Measurements from ENCODE around the gene GOLGA5. TPM values are rescaled to one million over a fixed set of nuclear protein-coding genes. Genes with fewer than 3 reads are reported as not detected.
"Not testable (repeated sequence)": the region's sequence is repeated elsewhere in the genome, so short reads cannot be mapped to it uniquely, and the experiment has no call there.

Gene GOLGA5
- total RNA-seq, 1 donor from 2014 or later = 41.1 TPM

DNA sequence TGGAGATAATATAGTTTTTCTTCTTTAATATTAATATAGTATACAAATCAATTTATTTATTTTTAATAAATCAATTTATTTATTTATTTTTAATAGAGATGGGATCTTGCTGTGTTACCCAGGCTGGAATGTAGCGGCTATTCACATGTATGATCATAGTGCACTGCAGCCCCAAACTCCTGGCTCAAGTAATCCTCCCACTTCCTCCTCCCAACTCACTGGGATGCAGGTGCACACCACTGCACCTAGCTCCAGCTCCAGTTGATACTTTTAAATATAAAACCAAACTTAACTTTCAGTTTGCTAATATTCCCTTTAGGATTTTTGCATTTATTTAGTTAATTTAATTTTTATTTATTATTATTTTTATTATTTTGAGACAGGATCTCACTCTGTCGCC is 8.6 kb downstream of the GOLGA5 start:
- no peaks in the 10 kb centered on the region for H3K27me3 Mint-ChIP-seq (ENCODE audit: unreplicated experiment)
- H3K36me3 Mint-ChIP-seq (ENCODE audit: unreplicated experiment) = peaks cover 33% of the 10 kb centered on the region
- TF ChIP-seq, protein P1, sequence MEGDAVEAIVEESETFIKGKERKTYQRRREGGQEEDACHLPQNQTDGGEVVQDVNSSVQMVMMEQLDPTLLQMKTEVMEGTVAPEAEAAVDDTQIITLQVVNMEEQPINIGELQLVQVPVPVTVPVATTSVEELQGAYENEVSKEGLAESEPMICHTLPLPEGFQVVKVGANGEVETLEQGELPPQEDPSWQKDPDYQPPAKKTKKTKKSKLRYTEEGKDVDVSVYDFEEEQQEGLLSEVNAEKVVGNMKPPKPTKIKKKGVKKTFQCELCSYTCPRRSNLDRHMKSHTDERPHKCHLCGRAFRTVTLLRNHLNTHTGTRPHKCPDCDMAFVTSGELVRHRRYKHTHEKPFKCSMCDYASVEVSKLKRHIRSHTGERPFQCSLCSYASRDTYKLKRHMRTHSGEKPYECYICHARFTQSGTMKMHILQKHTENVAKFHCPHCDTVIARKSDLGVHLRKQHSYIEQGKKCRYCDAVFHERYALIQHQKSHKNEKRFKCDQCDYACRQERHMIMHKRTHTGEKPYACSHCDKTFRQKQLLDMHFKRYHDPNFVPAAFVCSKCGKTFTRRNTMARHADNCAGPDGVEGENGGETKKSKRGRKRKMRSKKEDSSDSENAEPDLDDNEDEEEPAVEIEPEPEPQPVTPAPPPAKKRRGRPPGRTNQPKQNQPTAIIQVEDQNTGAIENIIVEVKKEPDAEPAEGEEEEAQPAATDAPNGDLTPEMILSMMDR (IDR thresholded peaks at IDR 0.05) = no peak
- H3K4me1 Mint-ChIP-seq (ENCODE audit: unreplicated experiment) = peaks cover 40% of the 10 kb centered on the region
- H3K27ac Mint-ChIP-seq (ENCODE audit: unreplicated experiment) = no peak overlapping the region
- no peaks in the 10 kb centered on the region for H3K9me3 Mint-ChIP-seq (ENCODE audit: unreplicated experiment)
- H3K4me3 Mint-ChIP-seq (ENCODE audit: unreplicated experiment) = no peak overlapping the region
- no peak for DNase-seq (ENCODE audit: extremely low spot score, unreplicated experiment)

DNA sequence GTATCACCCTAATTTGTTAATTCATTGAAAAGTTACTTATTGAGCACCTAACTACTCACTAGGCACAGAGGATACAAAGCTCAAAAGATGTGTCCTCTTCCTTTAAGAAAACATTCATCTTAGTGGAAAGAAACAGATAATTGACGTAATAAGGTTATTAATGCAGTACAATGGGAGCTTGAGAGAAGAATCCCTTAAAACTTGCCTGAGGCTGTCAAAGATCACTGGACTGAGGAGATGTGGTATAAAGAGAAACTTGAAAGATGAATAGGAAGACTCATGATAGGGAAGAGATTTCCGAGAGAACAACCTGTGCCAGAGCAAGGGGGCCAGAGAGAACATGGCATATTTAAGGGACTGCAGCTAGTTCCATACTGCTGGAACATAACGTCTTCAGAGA is 19.1 kb downstream of the GOLGA5 start:
- no peaks in the 10 kb centered on the region for H3K9me3 Mint-ChIP-seq (ENCODE audit: unreplicated experiment)
- DNase-seq (ENCODE audit: extremely low spot score, unreplicated experiment) = no peak
- no peak overlapping the region for H3K4me3 Mint-ChIP-seq (ENCODE audit: unreplicated experiment)
- peaks cover 41% of the 10 kb centered on the region for H3K36me3 Mint-ChIP-seq (ENCODE audit: unreplicated experiment)
- TF ChIP-seq, protein P1 (IDR thresholded peaks at IDR 0.05) = no peak
- no peaks in the 10 kb centered on the region for H3K27me3 Mint-ChIP-seq (ENCODE audit: unreplicated experiment)
- H3K27ac Mint-ChIP-seq (ENCODE audit: unreplicated experiment) = no peak overlapping the region
- no peaks in the 10 kb centered on the region for H3K4me1 Mint-ChIP-seq (ENCODE audit: unreplicated experiment)

DNA sequence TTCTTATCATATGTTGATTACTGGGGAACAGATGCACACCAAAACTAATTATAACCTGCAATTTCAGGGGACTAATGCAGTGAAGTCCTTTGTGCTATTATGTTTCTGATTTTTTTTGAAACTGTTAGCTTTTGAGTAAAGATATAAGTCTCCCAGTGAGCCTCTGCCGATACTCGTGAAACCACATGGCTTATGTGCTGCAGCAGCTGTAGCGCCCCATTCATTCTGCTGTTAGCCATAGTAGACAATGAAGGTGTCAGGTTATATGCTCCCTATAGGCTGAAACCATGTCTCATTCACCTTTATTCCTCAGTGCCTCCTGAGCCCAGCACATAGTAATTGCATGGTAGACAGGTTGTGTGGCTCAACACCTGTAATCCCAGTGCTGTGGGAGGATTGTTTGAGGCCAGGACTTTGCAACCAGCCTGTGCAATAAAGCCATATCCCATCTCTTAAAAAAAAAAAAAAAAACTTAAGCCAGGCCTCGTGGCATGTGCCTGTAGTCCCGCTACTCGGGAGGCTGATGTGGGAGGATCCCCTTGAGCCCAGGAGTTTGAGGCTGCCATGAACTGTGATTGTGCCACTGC is 25.0 kb downstream of the GOLGA5 start:
- no peak overlapping the region for H3K27ac Mint-ChIP-seq (ENCODE audit: unreplicated experiment)
- TF ChIP-seq, protein P1 (IDR thresholded peaks at IDR 0.05) = no peak
- no peak for DNase-seq (ENCODE audit: extremely low spot score, unreplicated experiment)
- H3K36me3 Mint-ChIP-seq (ENCODE audit: unreplicated experiment) = peaks cover 52% of the 10 kb centered on the region
- H3K27me3 Mint-ChIP-seq (ENCODE audit: unreplicated experiment) = no peaks in the 10 kb centered on the region
- H3K9me3 Mint-ChIP-seq (ENCODE audit: unreplicated experiment) = no peaks in the 10 kb centered on the region
- no peak overlapping the region for H3K4me3 Mint-ChIP-seq (ENCODE audit: unreplicated experiment)
- H3K4me1 Mint-ChIP-seq (ENCODE audit: unreplicated experiment) = no peaks in the 10 kb centered on the region

DNA sequence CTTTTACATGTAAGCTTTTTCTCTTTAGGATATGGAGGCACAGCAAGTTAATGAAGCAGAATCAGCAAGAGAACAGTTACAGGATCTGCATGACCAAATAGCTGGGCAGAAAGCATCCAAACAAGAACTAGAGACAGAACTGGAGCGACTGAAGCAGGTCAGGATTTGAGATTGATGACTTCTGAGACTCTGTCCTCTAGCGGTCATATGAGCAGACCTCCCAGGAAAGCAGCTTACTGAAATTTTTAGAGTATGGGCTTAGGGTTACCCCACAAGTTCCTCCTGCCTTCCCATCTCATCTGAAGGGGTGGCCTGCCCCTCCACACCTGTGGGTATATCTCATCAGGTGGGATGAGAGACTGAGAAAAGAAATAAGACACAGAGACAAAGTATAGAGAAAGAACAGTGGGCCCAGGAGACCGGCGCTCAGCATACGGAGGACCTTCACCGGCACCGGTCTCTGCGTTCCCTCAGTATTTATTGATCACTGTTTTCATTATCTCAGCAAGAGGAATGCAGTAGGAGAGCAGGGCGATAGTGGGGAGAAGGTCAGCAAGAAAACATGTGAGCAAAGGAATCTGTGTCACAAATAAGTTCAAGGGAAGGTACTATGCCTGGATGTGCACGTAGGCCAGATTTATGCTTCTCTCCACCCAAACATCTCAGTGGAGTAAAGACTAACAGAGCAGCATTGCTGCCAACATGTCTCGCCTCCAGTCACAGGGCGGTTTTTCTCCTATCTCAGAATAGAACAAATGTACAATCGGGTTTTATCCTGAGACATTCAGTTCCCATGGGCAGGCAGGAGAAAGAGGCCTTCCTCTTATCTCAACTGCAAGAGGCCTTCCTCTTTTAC is 25.8 kb downstream of the GOLGA5 start:
- not testable (repeated sequence) for H3K27me3 Mint-ChIP-seq (ENCODE audit: unreplicated experiment); H3K27ac Mint-ChIP-seq (ENCODE audit: unreplicated experiment); DNase-seq (ENCODE audit: extremely low spot score, unreplicated experiment); H3K9me3 Mint-ChIP-seq (ENCODE audit: unreplicated experiment); H3K4me3 Mint-ChIP-seq (ENCODE audit: unreplicated experiment); H3K4me1 Mint-ChIP-seq (ENCODE audit: unreplicated experiment)
- peaks cover 55% of the 10 kb centered on the region for H3K36me3 Mint-ChIP-seq (ENCODE audit: unreplicated experiment)

DNA sequence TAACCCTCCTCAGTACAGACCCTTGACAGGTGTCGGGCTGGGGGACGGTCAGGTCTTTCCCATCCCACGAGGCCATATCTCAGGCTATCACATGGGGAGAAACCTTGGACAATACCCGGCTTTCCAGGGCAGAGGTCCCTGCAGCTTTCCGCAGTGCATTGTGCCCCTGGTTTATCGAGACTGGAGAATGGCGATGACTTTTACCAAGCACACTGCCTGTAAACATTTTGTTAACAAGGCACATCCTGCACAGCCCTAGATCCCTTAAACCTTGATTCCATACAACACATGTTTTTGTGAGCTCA is 26.4 kb downstream of the GOLGA5 start:
- H3K4me3 Mint-ChIP-seq (ENCODE audit: unreplicated experiment); H3K27ac Mint-ChIP-seq (ENCODE audit: unreplicated experiment); H3K9me3 Mint-ChIP-seq (ENCODE audit: unreplicated experiment); H3K4me1 Mint-ChIP-seq (ENCODE audit: unreplicated experiment); H3K27me3 Mint-ChIP-seq (ENCODE audit: unreplicated experiment); DNase-seq (ENCODE audit: extremely low spot score, unreplicated experiment): not testable (repeated sequence)
- H3K36me3 Mint-ChIP-seq (ENCODE audit: unreplicated experiment) = peaks cover 51% of the 10 kb centered on the region

DNA sequence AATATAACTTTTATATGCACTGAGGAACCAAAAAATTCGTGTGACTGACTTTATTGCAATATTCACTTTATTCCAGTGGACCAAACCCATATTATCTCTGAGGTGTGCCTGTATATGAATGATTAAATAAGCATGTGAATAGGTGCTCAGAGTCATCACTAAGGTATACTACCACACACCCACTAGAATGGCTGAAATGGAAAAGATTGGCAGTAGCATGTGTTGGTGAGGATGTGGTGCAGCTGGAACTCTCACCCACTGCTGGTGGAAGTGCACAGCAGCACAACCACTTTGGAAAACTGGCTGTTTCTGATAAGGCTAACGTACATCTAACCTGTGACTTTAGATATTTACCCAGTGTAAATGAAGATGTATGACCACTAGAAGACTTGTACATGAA is 36.8 kb downstream of the GOLGA5 start:
- DNase-seq (ENCODE audit: extremely low spot score, unreplicated experiment) = no peak
- TF ChIP-seq, protein P1 (IDR thresholded peaks at IDR 0.05) = no peak
- no peaks in the 10 kb centered on the region for H3K9me3 Mint-ChIP-seq (ENCODE audit: unreplicated experiment)
- no peaks in the 10 kb centered on the region for H3K27me3 Mint-ChIP-seq (ENCODE audit: unreplicated experiment)
- no peak overlapping the region for H3K4me3 Mint-ChIP-seq (ENCODE audit: unreplicated experiment)
- peaks cover 59% of the 10 kb centered on the region for H3K36me3 Mint-ChIP-seq (ENCODE audit: unreplicated experiment)
- H3K27ac Mint-ChIP-seq (ENCODE audit: unreplicated experiment) = no peak overlapping the region
- H3K4me1 Mint-ChIP-seq (ENCODE audit: unreplicated experiment) = no peaks in the 10 kb centered on the region

All from osteocyte (in vitro differentiated cells).